GM19239 (cell line): ENCODE measurements around the gene DOCK10.

Experiments
- DNase-seq: peaks from one replicate; pipeline ENCODE4 v3.0.0; 2011; ENCODE audit warnings: low spot score; ENCODE audit not compliant: insufficient read length
- FAIRE-seq: peaks from 2 replicates; lab custom pipeline; 2011; peaks lifted over from hg19 to GRCh38; lab: Jason Lieb, UNC

Gene DOCK10

DNA sequence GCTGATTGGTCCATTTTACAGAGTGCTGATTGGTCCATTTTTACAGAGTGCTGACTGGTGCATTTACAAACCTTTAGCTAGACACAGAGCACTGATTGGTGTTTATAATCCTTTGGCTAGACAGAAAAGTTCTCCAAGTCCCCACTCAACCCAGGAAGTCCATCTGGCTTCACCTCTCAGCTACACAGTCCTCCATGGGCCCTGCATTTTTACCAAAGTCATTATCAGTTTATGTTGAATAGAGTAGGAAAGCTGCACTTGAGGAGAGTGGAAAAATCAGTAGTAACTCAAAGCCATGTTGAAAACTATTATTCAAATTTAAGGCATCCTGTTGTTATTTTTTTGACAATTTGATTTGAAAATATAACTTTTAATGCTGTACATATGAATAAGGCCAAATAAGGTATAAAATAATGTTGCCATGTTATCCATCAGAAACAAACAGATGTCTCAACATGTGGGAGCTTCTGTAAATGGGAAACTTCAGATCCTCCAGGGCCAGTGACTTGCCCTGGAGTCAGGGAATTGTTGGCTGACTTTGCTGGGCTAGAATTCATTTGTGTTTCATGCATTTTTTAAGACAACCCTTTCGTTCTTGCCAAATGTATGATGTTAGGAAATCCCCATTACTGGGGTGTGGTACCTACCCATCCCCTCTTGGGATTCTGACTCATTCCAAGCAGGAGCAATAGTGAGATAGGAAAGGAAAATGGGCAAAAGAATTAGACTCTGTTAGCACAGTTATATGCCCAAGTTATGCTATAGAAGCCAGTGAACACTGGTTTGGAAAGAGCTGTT is 288.3 kb downstream of the DOCK10 start:
- no peak for DNase-seq
- no peak for FAIRE-seq

GRCh38 chr2:224751996-224752698 is 290.1 kb downstream of the DOCK10 start:
- FAIRE-seq (no peak), DNase-seq (no peak)

GRCh38 chr2:224749136-224749535 is 293.1 kb downstream of the DOCK10 start:
- DNase-seq, result no peak
- no peak for FAIRE-seq

GRCh38 chr2:224747765-224748164 is 294.5 kb downstream of the DOCK10 start:
- DNase-seq (no peak), FAIRE-seq (no peak)

DNA sequence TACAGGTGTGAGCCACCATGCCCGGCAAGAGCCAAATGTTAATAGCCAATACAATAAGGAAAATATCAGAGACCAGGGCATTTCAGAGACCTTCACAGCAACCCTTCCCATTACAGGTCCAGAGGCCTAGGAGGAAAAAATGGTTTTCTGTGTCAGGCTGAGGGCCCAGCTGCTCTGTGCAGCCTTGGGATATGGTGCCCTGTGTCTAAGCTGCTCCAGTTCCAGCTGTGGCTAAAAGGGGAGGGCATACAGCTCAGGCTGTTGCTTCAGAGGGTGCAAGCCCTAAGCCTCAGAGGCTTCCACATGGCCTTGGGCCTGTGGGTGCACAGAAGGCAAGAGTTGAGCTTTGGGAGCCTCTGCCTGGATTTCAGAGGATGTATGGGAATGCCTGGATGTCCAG is 306.0 kb downstream of the DOCK10 start:
- DNase-seq, result no peak
- FAIRE-seq, result no peak

- no peak for DNase-seq
- no peak for FAIRE-seq
These were observed 307.3 kb downstream of the DOCK10 start for GRCh38 chr2:224734949-224735348.

GRCh38 chr2:224731665-224732064 is 310.6 kb downstream of the DOCK10 start:
- DNase-seq (no peak), FAIRE-seq (no peak)

DNA sequence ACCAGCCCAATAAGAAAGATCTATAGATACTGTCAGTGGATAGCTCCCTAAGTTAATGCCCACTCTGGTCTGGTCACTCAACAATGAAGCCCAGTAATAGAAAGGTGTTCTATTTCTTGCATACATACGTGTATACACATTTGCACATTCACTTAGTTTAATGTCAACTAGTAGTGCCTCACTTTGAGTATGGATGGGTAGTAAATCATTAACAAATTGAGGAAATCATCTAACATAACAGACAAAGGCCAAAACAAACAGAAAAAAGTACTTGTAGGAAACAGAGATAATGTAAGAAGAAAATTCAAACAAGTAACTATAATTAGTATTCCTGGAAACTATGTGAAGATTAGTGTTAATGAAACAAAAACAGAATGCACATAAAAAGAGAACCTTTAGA is 312.8 kb downstream of the DOCK10 start:
- no peak for FAIRE-seq

DNA sequence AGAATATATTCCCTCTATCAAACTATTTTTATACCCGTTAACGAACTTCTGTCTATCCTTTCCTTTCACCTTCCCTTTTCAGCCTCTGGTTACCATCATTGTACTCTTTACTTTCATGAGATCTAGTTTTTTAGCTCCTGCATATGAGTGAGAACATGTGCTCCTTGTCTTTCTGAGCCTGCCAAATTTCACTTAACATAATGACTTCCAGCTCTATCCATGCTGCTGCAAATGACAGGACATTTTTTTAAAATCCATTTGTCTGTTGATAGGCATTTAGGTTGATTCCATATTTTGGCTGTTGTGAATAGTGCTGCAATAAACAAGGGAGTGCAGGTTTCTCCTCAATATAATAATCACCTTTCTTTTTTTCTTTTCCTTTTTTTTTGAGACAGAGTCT is 317.9 kb downstream of the DOCK10 start:
- no peak for FAIRE-seq
- no peak for DNase-seq

More for the DNA sequence above, 312.8 kb downstream of the DOCK10 start:
- no peak for DNase-seq

DNA sequence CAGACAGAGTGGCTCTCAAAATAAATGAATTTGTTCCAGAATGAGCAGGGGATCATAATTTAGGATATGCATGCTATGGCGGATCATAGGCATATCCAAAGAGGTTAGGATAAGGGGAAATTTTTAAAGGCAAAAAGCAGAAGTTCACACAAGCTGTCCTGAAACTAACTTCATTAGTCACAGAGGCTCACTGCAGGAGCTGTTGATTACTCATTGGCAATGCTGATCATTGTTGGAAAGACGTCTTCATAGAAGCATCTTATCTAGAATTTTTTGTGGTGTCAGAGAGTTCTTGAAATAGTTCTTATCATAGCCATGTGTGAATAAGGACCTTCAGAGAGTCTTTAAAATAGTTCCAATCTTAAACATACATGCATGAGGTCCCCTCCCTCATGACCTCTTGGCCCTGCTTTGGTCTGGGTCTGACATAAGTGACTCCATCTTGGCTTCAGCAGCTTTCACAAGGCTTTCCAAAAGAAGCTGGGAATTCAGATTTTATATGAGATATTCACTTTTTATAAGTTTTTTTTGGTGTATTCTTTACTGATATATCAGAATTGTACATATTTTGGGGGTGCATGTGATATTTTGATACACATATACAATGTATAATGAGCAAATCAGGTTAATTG is 318.6 kb downstream of the DOCK10 start:
- no peak for DNase-seq
- peak; percentile 23 for FAIRE-seq

DNA sequence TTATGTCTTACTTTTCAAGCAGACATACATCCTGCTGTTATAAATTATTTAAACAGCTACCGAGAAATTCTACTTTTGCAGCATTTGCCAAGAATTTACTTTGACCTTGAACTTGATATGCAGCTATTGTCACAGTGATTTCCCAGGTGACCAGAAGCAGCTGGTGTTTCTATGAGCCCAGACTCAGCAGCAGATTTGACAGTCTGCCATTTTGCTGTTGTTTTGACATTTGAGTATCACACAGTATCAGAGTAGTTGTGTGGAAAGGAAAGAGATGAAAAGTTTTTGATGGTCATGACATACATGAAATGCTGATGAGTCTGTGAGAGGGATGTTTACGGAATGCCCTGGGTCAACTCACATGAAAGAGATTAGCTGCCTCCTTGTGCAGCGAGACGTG is 319.5 kb downstream of the DOCK10 start:
- no peak for DNase-seq
- no peak for FAIRE-seq

GRCh38 chr2:224722250-224722649 is 320.0 kb downstream of the DOCK10 start:
- FAIRE-seq, result no peak
- DNase-seq, result no peak

DNA sequence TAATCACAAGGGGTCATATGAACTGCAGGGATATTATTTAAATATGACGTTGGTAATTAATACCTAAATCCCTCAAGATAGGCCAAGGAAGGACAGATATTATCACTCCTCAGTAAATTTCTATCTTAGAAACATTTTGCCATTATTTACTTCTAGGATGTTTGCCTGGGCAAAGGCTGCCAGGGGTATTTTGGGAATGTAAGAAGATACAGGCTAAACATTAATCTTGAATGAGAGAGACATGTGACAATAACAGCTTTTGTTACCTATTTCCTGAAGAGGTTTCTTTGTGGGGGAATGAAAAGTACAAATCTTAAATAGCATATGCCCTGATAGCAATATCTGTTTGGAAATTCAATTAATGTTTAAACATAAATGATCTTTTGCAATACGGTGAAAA is 325.3 kb downstream of the DOCK10 start:
- FAIRE-seq (no peak), DNase-seq (no peak)

DNA sequence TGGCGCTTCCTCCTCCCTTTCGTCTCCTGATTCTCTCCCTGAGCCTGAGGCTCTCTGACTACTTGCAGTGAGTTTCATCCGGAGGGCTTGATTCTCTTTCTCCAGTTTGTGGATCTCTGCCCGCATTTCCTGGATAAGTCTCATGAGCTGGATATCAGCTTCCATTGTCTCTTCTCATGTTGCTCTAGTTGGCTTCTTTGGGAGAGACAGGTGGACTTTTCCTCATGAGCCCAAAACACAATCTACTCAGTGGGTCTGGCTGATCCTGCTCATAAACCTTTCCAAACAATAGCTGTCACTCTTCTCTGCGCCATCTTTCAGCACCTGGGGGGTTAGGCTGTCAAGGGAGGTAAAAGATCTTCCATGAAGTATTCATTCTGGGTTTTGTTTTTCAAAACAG is 326.1 kb downstream of the DOCK10 start, which contains the start of gene CCDC195:
TSS of gene CCDC195 (minus strand) at position 165 of the 400 bp plus-strand sequence. CDS start at position 165, 0 bp downstream.
- DNase-seq, result no peak
- FAIRE-seq, result no peak
